Endothelial cell of umbilical vein (primary cell): Measurements from ENCODE around the gene CCDC190. TPM values are rescaled to one million over a fixed set of nuclear protein-coding genes. Genes with fewer than 3 reads are reported as not detected.

Experiments used
- BruUV-seq: library from RNA; stranded (reverse); fragments of 400-500 nt; replicated peaks from 2 replicates; lab custom pipeline; 2021; lab: Mats Ljungman, UMichigan
- CTCF ChIA-PET: fragments of 300-600, 350-600 bp; sonication (Branson Sonifier 250); formaldehyde crosslinking; loops from one replicate; lab custom pipeline; 2021; ENCODE audit warnings: antibody characterized with exemption, inconsistent platforms; lab: Charles Lee
- POLR2A ChIA-PET: fragments of 300-600, 350-600 bp; sonication (Branson Sonifier 250); formaldehyde crosslinking; loops from one replicate; lab custom pipeline; 2021; ENCODE audit warnings: antibody characterized with exemption, inconsistent platforms; lab: Charles Lee
- DNase-seq: peaks from one replicate; pipeline ENCODE4 v3.0.0-alpha.2; 2011; ENCODE audit warnings: low read depth, low spot score
- FAIRE-seq: peaks from 2 replicates; lab custom pipeline; 2011; peaks lifted over from hg19 to GRCh38; lab: Jason Lieb, UNC
- H2AFZ ChIP-seq: 2 replicates; pipeline ENCODE4 v1.6.0; 2012; ENCODE audit warnings: low read depth, low read length, control low read depth, inconsistent platforms
- H3K27ac ChIP-seq: 2 replicates; pipeline ENCODE4 v1.5.1; 2011; ENCODE audit warnings: low read depth, mild to moderate bottlenecking, control low read depth, low read length, moderate library complexity; ENCODE audit not compliant: insufficient read depth
- H3K27me3 ChIP-seq, 2 experiments: 2 replicates each; pipeline versions ENCODE4 v1.6.0 to v1.6.1; 2011; ENCODE audit warnings: low read length in 2 of 2, mixed read lengths in 1 of 2; ENCODE audit not compliant: control insufficient read depth in 2 of 2, insufficient read depth in 2 of 2
- H3K36me3 ChIP-seq, 2 experiments: 2 replicates in 1 of 2; 3 replicates in 1 of 2; pipeline ENCODE4 v1.5.1; 2011; ENCODE audit warnings: low read length in 2 of 2, mild to moderate bottlenecking in 1 of 2, moderate library complexity in 1 of 2; ENCODE audit not compliant: control insufficient read depth in 2 of 2, insufficient read depth in 2 of 2; ENCODE audit errors: extremely low read depth in 1 of 2
- H3K4me1 ChIP-seq: 3 replicates; pipeline ENCODE4 v1.5.1; 2011; ENCODE audit warnings: mild to moderate bottlenecking, low read length; ENCODE audit not compliant: control insufficient read depth, insufficient read depth; ENCODE audit errors: extremely low read depth
- H3K4me2 ChIP-seq: 2 replicates; pipeline ENCODE4 v1.6.1; 2011; ENCODE audit warnings: low read length, control low read depth, mixed read lengths; ENCODE audit not compliant: insufficient read depth
- H3K4me3 ChIP-seq, 3 experiments: fragments of 200-600 bp in 1 of 3; sonication (generic), shearing (Covaris generic) in 1 of 3; replicated peaks in 1 of 3; 2 replicates each; pipeline ENCODE4 v1.5.1; 2011 to 2016; ENCODE audit warnings: control low read depth in 3 of 3, low read length in 3 of 3, mild to moderate bottlenecking in 2 of 3, inconsistent platforms in 1 of 3, low read depth in 1 of 3, moderate library complexity in 1 of 3; ENCODE audit not compliant: insufficient read depth in 1 of 3
- H3K79me2 ChIP-seq: 2 replicates; pipeline ENCODE4 v1.6.0; 2012; ENCODE audit warnings: low read length, inconsistent platforms; ENCODE audit not compliant: control insufficient read depth, insufficient read depth
- H3K9ac ChIP-seq: replicated peaks from 2 replicates; pipeline ENCODE3; 2011; ENCODE audit warnings: low read length, control low read depth; ENCODE audit not compliant: insufficient read depth; ENCODE audit errors: extremely low read depth
- H3K9me1 ChIP-seq: replicated peaks from 3 replicates; pipeline ENCODE4 v1.6.0; 2011; ENCODE audit warnings: mild to moderate bottlenecking, low read length; ENCODE audit not compliant: control insufficient read depth, insufficient read depth; ENCODE audit errors: extremely low read depth
- H3K9me3 ChIP-seq: replicated peaks from 2 replicates; pipeline ENCODE4 v1.5.1; 2012; ENCODE audit warnings: low read length, inconsistent platforms; ENCODE audit not compliant: control insufficient read depth, insufficient read depth
- H4K20me1 ChIP-seq: replicated peaks from 2 replicates; pipeline ENCODE3; 2011; ENCODE audit warnings: mild to moderate bottlenecking, low read length; ENCODE audit not compliant: control insufficient read depth, insufficient read depth; ENCODE audit errors: extremely low read depth
- CTCF ChIP-seq, 2 donors: IDR thresholded peaks; 1 replicate in 1 of 2; 2 replicates in 1 of 2; pipeline ENCODE4 v1.5.1; 2011; ENCODE audit warnings: low read length in 2 of 2, mild to moderate bottlenecking in 2 of 2, moderate library complexity in 2 of 2, control low read depth in 1 of 2, inconsistent platforms in 1 of 2, low read depth in 1 of 2; ENCODE audit not compliant: insufficient read depth in 1 of 2; ENCODE audit errors: extremely low read depth in 1 of 2
- EZH2 ChIP-seq: IDR thresholded peaks from 2 replicates; pipeline ENCODE4 v1.6.1; 2012; ENCODE audit warnings: borderline replicate concordance, low read depth, mild to moderate bottlenecking, moderate library complexity, low read length, inconsistent platforms; ENCODE audit not compliant: severe bottlenecking
- FOS ChIP-seq: IDR thresholded peaks from 2 replicates; pipeline ENCODE4 v1.6.1; 2011; ENCODE audit warnings: mild to moderate bottlenecking, low read length, moderate library complexity, borderline replicate concordance; ENCODE audit not compliant: insufficient read depth
- GATA2 ChIP-seq: IDR thresholded peaks from 2 replicates; pipeline ENCODE4 v1.7.0; 2011; ENCODE audit warnings: low read depth, mild to moderate bottlenecking, moderate library complexity, mixed read lengths, low read length; ENCODE audit not compliant: insufficient read length, insufficient read depth
- JUN ChIP-seq: IDR thresholded peaks from 2 replicates; pipeline ENCODE4 v1.6.1; 2011; ENCODE audit warnings: borderline replicate concordance, low read depth; ENCODE audit not compliant: insufficient read length, insufficient read depth
- MAX ChIP-seq: IDR thresholded peaks from 2 replicates; pipeline ENCODE4 v1.6.1; 2011; ENCODE audit not compliant: insufficient read depth, insufficient read length
- MYC ChIP-seq: IDR thresholded peaks from one replicate; pipeline ENCODE4 v1.6.1; 2011; ENCODE audit warnings: mild to moderate bottlenecking, low read depth, low read length
- POLR2A ChIP-seq: IDR thresholded peaks from 2 replicates; pipeline ENCODE4 v1.6.1; 2012; ENCODE audit warnings: low read depth, mild to moderate bottlenecking, control low read depth, low read length
- POLR2AphosphoS5 ChIP-seq: IDR thresholded peaks from 2 replicates; pipeline ENCODE4 v1.6.1; 2012; ENCODE audit warnings: low read depth, mild to moderate bottlenecking, control low read depth, low read length, moderate library complexity; ENCODE audit not compliant: insufficient read depth
- dilution Hi-C: fragments of 300-500 bp; cut with MboI; formaldehyde crosslinking; loops from one replicate; pipeline ENCODE4 v1.15.0; 2019; ENCODE audit warnings: low sequenced_read_pairs; ENCODE audit not compliant: extremely low pct_ligation_motif_present
- intact Hi-C: fragments of 100-400 bp; cut with micrococcal nuclease; formaldehyde crosslinking; loops from one replicate; pipeline ENCODE4 v1.10.0; 2022
- polyA plus RNA-seq, 4 experiments: library from polyadenylated mRNA; depleted of rRNA in 3 of 4; stranded (reverse) in 3 of 4; unstranded in 1 of 4; fragments of >200 nt; gene quantifications; 2 replicates each; pipeline versions ENCODE4 v1.2.1 to v1.2.3, GENCODE V29; 2011 to 2012; ENCODE audit warnings: missing spikeins in 1 of 4
- total RNA-seq: library from RNA; stranded (reverse); gene quantifications from 2 replicates; pipeline ENCODE4 v1.2.3, GENCODE V29; 2021

The CCDC190 gene
- total and polyA plus RNA-seq, 2 donors (not counting 3 experiments of a cell fraction or from before 2014, with no cell fraction given), result 3.7 to 9.0 TPM

GRCh38 chr1:162844153-162844552 lies 16.8 kb downstream of the CCDC190 start:
- no peak overlapping the region for H3K27ac ChIP-seq
- POLR2A ChIA-PET, result no interaction called here
- no TSS peak for BruUV-seq
- H3K4me1 ChIP-seq, result no peaks in the 10 kb centered on the region
- H3K4me3 ChIP-seq, result no peak overlapping the region
- no peaks in the 10 kb centered on the region for H3K9me1 ChIP-seq
- H3K9ac ChIP-seq, result no peak overlapping the region
- DNase-seq (no peak), FAIRE-seq (no peak)
- H3K27me3 ChIP-seq, result no peaks in the 10 kb centered on the region
- no peaks in the 10 kb centered on the region for H4K20me1 ChIP-seq
- TF ChIP-seq MYC (no peak), CTCF (IDR thresholded peaks at IDR 0.05; ENCODE audit: extremely low read depth in 1 of 2, insufficient read depth in 1 of 2, low read depth in 1 of 2, low read length in 2 of 2) (no peak), POLR2AphosphoS5 (no peak), JUN (no peak), GATA2 (no peak), EZH2 (no peak), MAX (no peak), POLR2A (no peak), FOS (no peak)
- no peaks in the 10 kb centered on the region for H3K36me3 ChIP-seq
- H3K79me2 ChIP-seq, result no peaks in the 10 kb centered on the region
- H2AFZ ChIP-seq, result no peak overlapping the region
- H3K4me2 ChIP-seq, result no peak overlapping the region
- H3K9me3 ChIP-seq, result no peaks in the 10 kb centered on the region
- dilution Hi-C loops (no loop called here), intact Hi-C loops (loop anchor here (10.0 kb wide), 1 partner anchor 691 kb away; no protein-coding TSS in a partner anchor)
- CTCF ChIA-PET, result interaction anchor here (1.0 to 1.2 kb wide), 2 partner anchors 331 to 472 kb away, joined by 3 read pairs; no protein-coding TSS in a partner anchor
